Trophoblast cell (in vitro differentiated cells and primary cell): ENCODE data around the gene ARPC1B.
A peak's percentile ranks its signal among the peaks of the same experiment; 100 is the strongest.

Experiments
- DNase-seq, 2 donors: peaks; one replicate each; pipeline ENCODE4 v3.0.0-alpha.2; 2016
- H2AFZ ChIP-seq: 2 replicates; pipeline ENCODE4 v1.6.1; 2013; ENCODE audit warnings: low read length, moderate library complexity, mild to moderate bottlenecking; ENCODE audit not compliant: insufficient read depth, poor library complexity
- H2AK5ac ChIP-seq: 2 replicates; pipeline ENCODE4 v1.6.1; 2013; ENCODE audit warnings: mild to moderate bottlenecking, low read length
- H2BK120ac ChIP-seq: 2 replicates; pipeline ENCODE4 v1.6.1; 2013; ENCODE audit warnings: low read length, mild to moderate bottlenecking, moderate library complexity; ENCODE audit not compliant: insufficient read depth, poor library complexity
- H2BK12ac ChIP-seq: 2 replicates; pipeline ENCODE4 v1.6.1; 2013; ENCODE audit warnings: mild to moderate bottlenecking, low read length, moderate library complexity
- H2BK5ac ChIP-seq: 2 replicates; pipeline ENCODE4 v1.6.1; 2013; ENCODE audit warnings: low read length, low read depth, moderate library complexity, mild to moderate bottlenecking; ENCODE audit not compliant: poor library complexity
- H3K14ac ChIP-seq: 2 replicates; pipeline ENCODE4 v1.6.1; 2013; ENCODE audit warnings: mild to moderate bottlenecking, low read length
- H3K18ac ChIP-seq: 2 replicates; pipeline ENCODE4 v1.6.1; 2013; ENCODE audit warnings: mild to moderate bottlenecking, low read length
- H3K23ac ChIP-seq: 2 replicates; pipeline ENCODE4 v1.6.1; 2013; ENCODE audit warnings: low read length
- H3K27ac ChIP-seq: 2 replicates; pipeline ENCODE4 v1.5.1; 2013; ENCODE audit warnings: low read depth, mild to moderate bottlenecking, inconsistent platforms, low read length, moderate library complexity
- H3K27me3 ChIP-seq: 2 replicates; pipeline ENCODE4 v1.6.1; 2013; ENCODE audit warnings: inconsistent platforms, mild to moderate bottlenecking, low read length, moderate library complexity; ENCODE audit not compliant: insufficient read depth
- H3K36me3 ChIP-seq, 2 experiments: 1 replicate in 1 of 2; 2 replicates in 1 of 2; pipeline ENCODE4 v1.6.1; 2013; ENCODE audit warnings: low read length in 2 of 2, mild to moderate bottlenecking in 2 of 2, moderate library complexity in 1 of 2; ENCODE audit not compliant: insufficient read depth in 2 of 2, control insufficient read depth in 1 of 2
- H3K4ac ChIP-seq: 2 replicates; pipeline ENCODE4 v1.6.1; 2013; ENCODE audit warnings: low read depth, mild to moderate bottlenecking, low read length, moderate library complexity
- H3K4me1 ChIP-seq, 2 experiments: 1 replicate in 1 of 2; 2 replicates in 1 of 2; pipeline ENCODE4 v1.6.1; 2013; ENCODE audit warnings: low read length in 2 of 2, mild to moderate bottlenecking in 2 of 2, moderate library complexity in 1 of 2; ENCODE audit not compliant: insufficient read depth in 2 of 2, control insufficient read depth in 1 of 2
- H3K4me2 ChIP-seq: 2 replicates; pipeline ENCODE4 v1.6.1; 2013; ENCODE audit warnings: inconsistent platforms, mild to moderate bottlenecking, low read length, moderate library complexity
- H3K4me3 ChIP-seq: 2 replicates; pipeline ENCODE4 v1.5.1; 2013; ENCODE audit warnings: mild to moderate bottlenecking, low read depth, low read length, inconsistent platforms
- H3K79me1 ChIP-seq: one replicate; pipeline ENCODE4 v1.6.1; 2013; ENCODE audit warnings: low read length
- H3K79me2 ChIP-seq: 2 replicates; pipeline ENCODE4 v1.6.1; 2013; ENCODE audit warnings: low read length, mild to moderate bottlenecking; ENCODE audit not compliant: control insufficient read depth, insufficient read depth, poor library complexity
- H3K9ac ChIP-seq: 2 replicates; pipeline ENCODE4 v1.6.1; 2013; ENCODE audit warnings: mild to moderate bottlenecking, low read length
- H3K9me3 ChIP-seq: 2 replicates; pipeline ENCODE4 v1.6.1; 2013; ENCODE audit warnings: low read depth, mild to moderate bottlenecking, control low read depth, inconsistent platforms, low read length; ENCODE audit not compliant: insufficient read depth
- H4K12ac ChIP-seq: 2 replicates; pipeline ENCODE4 v1.6.1; 2013; ENCODE audit warnings: low read depth, mild to moderate bottlenecking, low read length, moderate library complexity
- H4K8ac ChIP-seq: 2 replicates; pipeline ENCODE4 v1.6.1; 2013; ENCODE audit warnings: low read depth, mild to moderate bottlenecking, low read length, moderate library complexity
- H4K91ac ChIP-seq: one replicate; pipeline ENCODE4 v1.6.1; 2013; ENCODE audit warnings: low read depth, mild to moderate bottlenecking, low read length, moderate library complexity
- WGBS: extraction: QIAGEN DNeasy Blood & Tissue Kit; methylation state at CpG from one replicate; pipeline ENCODE4 v1.1.7; 2013; ENCODE audit warnings: missing lambda C conversion rate; ENCODE audit not compliant: insufficient read length, insufficient coverage; ENCODE audit errors: extremely low coverage; 5-methylcytosine and 5-hydroxymethylcytosine counted together

The ARPC1B gene

DNA sequence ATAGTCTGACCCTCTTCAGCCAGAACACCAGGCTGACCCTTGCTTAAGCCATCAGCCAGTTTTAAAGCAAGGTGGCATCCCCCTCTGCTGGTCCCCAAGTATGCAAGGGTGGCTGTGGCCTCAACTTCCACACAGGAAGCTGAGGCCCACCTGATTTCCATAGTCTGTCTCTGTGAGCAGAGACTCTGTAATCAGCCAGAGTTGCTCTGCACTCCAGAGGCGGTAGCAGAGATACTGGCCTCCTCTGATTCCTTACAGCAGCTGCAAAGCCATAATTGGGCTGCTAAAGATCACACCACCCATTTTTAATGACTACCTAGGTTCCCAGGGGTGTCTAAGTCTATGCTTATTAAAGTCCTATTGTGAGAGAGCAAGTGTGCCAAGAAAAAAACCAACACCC is 32.0 kb downstream of the ARPC1B start:
- H3K23ac ChIP-seq: no peak overlapping the region

DNA sequence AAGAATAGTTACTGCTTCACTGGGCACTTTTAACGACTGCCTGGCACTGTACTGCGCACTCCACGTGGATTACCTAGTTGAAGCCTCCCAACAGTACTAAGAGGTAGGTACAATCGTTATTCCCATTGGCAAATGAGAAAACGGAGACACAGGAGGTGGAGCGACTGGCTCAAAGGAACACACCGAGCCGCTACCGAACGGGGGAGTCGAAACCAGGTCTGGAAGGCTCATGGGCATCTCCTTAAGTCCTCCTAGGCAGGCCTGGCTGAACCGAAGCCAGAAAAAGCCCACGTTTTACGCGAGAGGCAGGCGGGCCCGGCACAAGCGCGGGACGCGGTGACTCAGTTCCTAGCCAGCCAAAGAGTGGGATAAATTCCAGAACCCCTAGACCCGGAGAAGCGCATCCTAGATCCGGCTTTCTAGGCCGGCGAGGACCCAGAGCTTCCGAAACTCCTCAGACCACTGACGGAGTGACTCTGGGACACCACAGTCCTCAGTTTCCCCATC is 33.4 kb downstream of the ARPC1B start:
- Histone ChIP-seq H3K14ac (peak overlapping the region; percentile 99), H3K9ac (peak overlapping the region; percentile 97), H3K79me2 (peaks cover 19% of the 10 kb centered on the region), H3K4me3 (peak overlapping the region; percentile 97), H3K27ac (peak overlapping the region; percentile 96), H2AFZ (peak overlapping the region; percentile 81), H2AK5ac (peak overlapping the region; percentile 99), H4K8ac (peak overlapping the region; percentile 99), H3K27me3 (peaks cover 2% of the 10 kb centered on the region), H3K36me3 (peaks cover 31 to 41% of the 10 kb centered on the region in 2 experiments), H2BK120ac (peak overlapping the region; percentile 95), H3K23ac (no peak overlapping the region), H3K79me1 (peaks cover 14% of the 10 kb centered on the region), H3K4me1 (peaks cover 2 to 7% of the 10 kb centered on the region in 2 experiments), H2BK5ac (peak overlapping the region; percentile 91), H3K9me3 (no peaks in the 10 kb centered on the region), H3K4ac (peak overlapping the region; percentile 99), H3K4me2 (peak overlapping the region; percentile 79), H4K12ac (peak overlapping the region; percentile 98), H3K18ac (peak overlapping the region; percentile 98), H4K91ac (peak overlapping the region; percentile 88), H2BK12ac (peak overlapping the region; percentile 41)
- peak; percentile 44 to 72 for DNase-seq
- WGBS: no CpG with 5 or more reads among the region's 28 CpGs

More for the DNA sequence above, 32.0 kb downstream of the ARPC1B start:
- Histone ChIP-seq H3K36me3 (peaks cover 35 to 42% of the 10 kb centered on the region in 2 experiments), H2AK5ac (no peak overlapping the region), H4K8ac (no peak overlapping the region), H2AFZ (no peak overlapping the region), H2BK120ac (no peak overlapping the region), H2BK12ac (no peak overlapping the region), H3K4me2 (no peak overlapping the region), H4K12ac (no peak overlapping the region), H3K14ac (no peak overlapping the region), H2BK5ac (no peak overlapping the region), H3K9ac (no peak overlapping the region), H3K9me3 (no peaks in the 10 kb centered on the region), H3K79me1 (peaks cover 14% of the 10 kb centered on the region), H3K18ac (no peak overlapping the region), H3K4me3 (no peak overlapping the region), H3K27me3 (peaks cover 2% of the 10 kb centered on the region), H3K4me1 (peaks cover 2 to 7% of the 10 kb centered on the region in 2 experiments), H3K79me2 (peaks cover 19% of the 10 kb centered on the region), H3K4ac (peak overlapping the region; percentile 16), H4K91ac (no peak overlapping the region), H3K27ac (no peak overlapping the region)
- WGBS: no CpG with 5 or more reads among the region's 1 CpG
- DNase-seq: no peak

DNA sequence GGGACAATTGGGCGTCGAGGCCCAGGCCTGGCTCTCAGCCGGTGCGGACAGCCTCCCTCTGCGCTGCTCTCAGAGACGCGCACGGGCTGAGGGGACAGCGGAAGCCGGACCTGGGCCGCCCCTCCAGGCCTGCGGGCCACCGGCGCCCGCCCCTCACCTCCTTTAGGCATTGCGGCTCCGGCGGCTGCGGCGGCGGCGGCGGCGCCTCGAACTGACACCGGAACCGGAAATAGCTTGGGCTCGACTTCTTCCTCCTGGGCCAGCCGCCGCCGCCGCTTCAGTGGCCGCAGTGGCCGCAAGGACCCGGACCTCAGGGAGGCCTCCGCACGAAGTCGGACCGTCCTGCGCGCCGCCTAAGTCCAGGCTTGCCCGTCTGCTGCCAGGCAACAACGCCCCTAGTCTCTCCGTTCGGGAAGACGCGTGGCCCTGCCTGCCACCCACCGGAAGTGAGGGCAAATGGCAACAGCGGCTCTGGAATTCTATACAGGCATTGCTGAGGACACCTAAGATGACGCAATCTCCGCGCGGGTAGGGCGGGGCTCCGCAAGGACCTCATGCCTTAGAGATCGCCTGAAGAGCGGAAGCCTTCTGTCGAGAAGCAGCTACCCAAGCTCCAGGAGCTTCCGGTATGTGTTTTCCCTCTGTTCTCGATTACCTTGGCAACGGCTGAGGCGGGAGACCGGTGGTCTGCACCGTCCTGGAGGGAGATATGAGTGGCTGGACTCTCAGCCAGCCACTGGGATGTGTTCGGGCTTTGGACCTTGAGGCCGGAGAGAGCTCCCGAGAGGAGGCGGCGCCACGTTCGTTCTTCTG is 34.1 kb downstream of the ARPC1B start, which contains the start of the genes BUD31 and PDAP1:
TSS of gene BUD31 (plus strand) at position 591 of the 813 bp plus-strand sequence. CDS start 2,124 bp downstream, outside the sequence.
TSS of gene PDAP1 (minus strand) at position 219 of the 813 bp plus-strand sequence. CDS start at position 170, 49 bp downstream.
- Histone ChIP-seq H2BK120ac (peak within 1 kb of the TSS; percentile 95), H4K12ac (peak within 1 kb of the TSS; percentile 98), H3K27ac (peak within 1 kb of the TSS; percentile 96), H3K14ac (peak within 1 kb of the TSS; percentile 99), H3K23ac (no peak within 1 kb of the TSS), H3K9ac (peak within 1 kb of the TSS; percentile 97), H2BK5ac (peak within 1 kb of the TSS; percentile 94), H3K4me3 (peak within 1 kb of the TSS; percentile 97), H3K4ac (peak within 1 kb of the TSS; percentile 99), H3K36me3 (peaks cover 30 to 42% of the 10 kb centered on the region in 2 experiments), H3K79me1 (peaks cover 14% of the 10 kb centered on the region), H3K79me2 (peaks cover 19% of the 10 kb centered on the region), H4K8ac (peak within 1 kb of the TSS; percentile 99), H2BK12ac (peak within 1 kb of the TSS; percentile 41), H3K18ac (peak within 1 kb of the TSS; percentile 98), H2AK5ac (peak within 1 kb of the TSS; percentile 99), H3K4me1 (peaks cover 2 to 7% of the 10 kb centered on the region in 2 experiments), H4K91ac (peak within 1 kb of the TSS; percentile 88), H2AFZ (peak within 1 kb of the TSS; percentile 81), H3K27me3 (peaks cover 2% of the 10 kb centered on the region), H3K9me3 (no peaks in the 10 kb centered on the region), H3K4me2 (peak within 1 kb of the TSS; percentile 79)
- peak; percentile 90 to 96 for DNase-seq
- no CpG with 5 or more reads among the region's 72 CpGs for WGBS

DNA sequence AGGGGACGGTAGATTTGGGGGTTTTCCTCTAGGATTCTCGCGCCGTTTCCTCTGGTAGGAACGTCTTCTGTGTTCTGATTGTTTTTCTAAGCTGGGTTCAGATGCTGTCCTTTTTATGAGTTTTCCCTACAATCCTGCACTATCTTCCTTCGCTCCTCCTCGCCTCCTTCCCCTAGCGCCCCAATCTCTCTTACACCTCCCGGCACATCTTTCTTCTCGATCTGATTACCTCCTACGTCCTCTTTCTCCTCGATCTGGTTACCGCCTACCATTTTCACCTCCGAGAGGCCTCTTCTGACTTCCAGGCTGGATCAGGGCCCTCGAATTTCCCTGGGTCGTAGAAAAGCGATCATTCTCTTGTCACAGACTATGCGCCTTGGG is 34.7 kb downstream of the ARPC1B start:
- Histone ChIP-seq H3K4ac (peak overlapping the region; percentile 81), H2AFZ (peak overlapping the region; percentile 50), H3K36me3 (peaks cover 28 to 39% of the 10 kb centered on the region in 2 experiments), H3K27me3 (peaks cover 2% of the 10 kb centered on the region), H3K4me2 (peak overlapping the region; percentile 79), H3K9ac (peak overlapping the region; percentile 93), H3K9me3 (no peaks in the 10 kb centered on the region), H3K79me2 (peaks cover 19% of the 10 kb centered on the region), H2BK5ac (peak overlapping the region; percentile 65), H3K14ac (peak overlapping the region; percentile 90), H4K8ac (peak overlapping the region; percentile 84), H3K79me1 (peaks cover 14% of the 10 kb centered on the region), H3K4me1 (peaks cover 2 to 7% of the 10 kb centered on the region in 2 experiments), H3K4me3 (peak overlapping the region; percentile 96), H2BK12ac (no peak overlapping the region), H2AK5ac (peak overlapping the region; percentile 41), H2BK120ac (peak overlapping the region; percentile 82), H4K91ac (peak overlapping the region; percentile 85), H3K23ac (no peak overlapping the region), H3K27ac (peak overlapping the region; percentile 72), H3K18ac (peak overlapping the region; percentile 71), H4K12ac (peak overlapping the region; percentile 87)
- DNase-seq: peak in 1 of 2 donors; percentile 19
- no CpG with 5 or more reads among the region's 18 CpGs for WGBS
